HepG2 (cell line): ENCODE data around the gene TAF6L. TPM values are rescaled to one million over a fixed set of nuclear protein-coding genes. Genes with fewer than 3 reads are reported as not detected.

Experiments
- ARNT ChIP-seq: fragments of 450-650 bp; IDR thresholded peaks from 2 replicates; pipeline ENCODE4 v1.6.1; 2017
- ATF6 ChIP-seq: sonication (generic); formaldehyde crosslinking; conservative IDR thresholded peaks from 2 replicates; pipeline ENCODE4 v1.4.0; 2020; ENCODE audit warnings: missing genetic modification reagents
- CEBPG ChIP-seq: IDR thresholded peaks from 2 replicates; pipeline ENCODE4 v1.6.1; 2016
- KLF6 ChIP-seq: IDR thresholded peaks from 2 replicates; pipeline ENCODE4 v1.8.0; 2016; ENCODE audit warnings: missing biosample characterization, missing genetic modification reagents
- MLXIP ChIP-seq: sonication (generic); formaldehyde crosslinking; IDR thresholded peaks from 2 replicates; pipeline ENCODE4 v1.9.0; 2021; ENCODE audit warnings: missing genetic modification reagents, borderline replicate concordance
- MTF1 ChIP-seq: sonication (generic); formaldehyde crosslinking; IDR thresholded peaks from 2 replicates; pipeline ENCODE4 v1.5.0; 2020; ENCODE audit warnings: missing genetic modification reagents
- MTF2 ChIP-seq: sonication (generic); formaldehyde crosslinking; IDR thresholded peaks from 2 replicates; pipeline ENCODE4 v1.5.0; 2020; ENCODE audit warnings: missing genetic modification reagents, borderline replicate concordance
- PHF5A ChIP-seq: IDR thresholded peaks from one replicate; pipeline ENCODE4 v1.6.1; 2018; ENCODE audit warnings: low read depth, missing genetic modification reagents; ENCODE audit not compliant: unreplicated experiment
- RFX5 ChIP-seq: IDR thresholded peaks from 2 replicates; pipeline ENCODE4 v1.6.1; 2011; ENCODE audit warnings: low read depth, low read length, improper control_type of control experiment
- RORA ChIP-seq: sonication (generic); formaldehyde crosslinking; IDR thresholded peaks from 2 replicates; pipeline ENCODE4 v1.5.0; 2020; ENCODE audit warnings: mild to moderate bottlenecking, missing genetic modification reagents, moderate library complexity
- U2AF2 ChIP-seq: fragments of 200-400 bp; formaldehyde crosslinking; IDR thresholded peaks from 2 replicates; pipeline ENCODE4 v1.6.1; 2017; ENCODE audit warnings: low read depth, mild to moderate bottlenecking, low read length
- ZBTB1 ChIP-seq: sonication (generic); formaldehyde crosslinking; IDR thresholded peaks from 2 replicates; pipeline ENCODE4 v1.4.0; 2020; ENCODE audit warnings: missing genetic modification reagents, borderline replicate concordance
- ZC3H13 ChIP-seq: sonication (generic); formaldehyde crosslinking; IDR thresholded peaks from 2 replicates; pipeline ENCODE4 v1.8.1; 2023; ENCODE audit warnings: mild to moderate bottlenecking, missing genetic modification reagents, moderate library complexity
- ZKSCAN1 ChIP-seq: fragments of 150-350 bp; IDR thresholded peaks from 2 replicates; pipeline ENCODE4 v1.6.1; 2014; ENCODE audit warnings: low read length
- ZNF256 ChIP-seq: sonication (generic); formaldehyde crosslinking; conservative IDR thresholded peaks from 2 replicates; pipeline ENCODE4 v1.4.0; 2020; ENCODE audit warnings: missing genetic modification reagents
- ZNF34 ChIP-seq: sonication (generic); formaldehyde crosslinking; IDR thresholded peaks from 2 replicates; pipeline ENCODE4 v1.4.0; 2020; ENCODE audit warnings: mild to moderate bottlenecking, missing genetic modification reagents, borderline replicate concordance
- ZNF343 ChIP-seq: sonication (generic); formaldehyde crosslinking; IDR thresholded peaks from 2 replicates; pipeline ENCODE4 v1.4.0; 2020; ENCODE audit warnings: mild to moderate bottlenecking, missing genetic modification reagents
- ZNF441 ChIP-seq: sonication (generic); formaldehyde crosslinking; IDR thresholded peaks from 2 replicates; pipeline ENCODE4 v1.7.0; 2021; ENCODE audit warnings: missing genetic modification reagents, borderline replicate concordance
- ZNF558 ChIP-seq: sonication (generic); formaldehyde crosslinking; IDR thresholded peaks from 2 replicates; pipeline ENCODE4 v1.9.0; 2022; ENCODE audit warnings: mild to moderate bottlenecking, missing genetic modification reagents, borderline replicate concordance
- ZNF616 ChIP-seq: sonication (generic); formaldehyde crosslinking; IDR thresholded peaks from 2 replicates; pipeline ENCODE4 v1.5.0; 2020; ENCODE audit warnings: low read depth, mild to moderate bottlenecking, missing genetic modification reagents
- ZNF747 ChIP-seq: sonication (generic); formaldehyde crosslinking; IDR thresholded peaks from 2 replicates; pipeline ENCODE4 v1.8.1; 2023; ENCODE audit warnings: missing genetic modification reagents, mild to moderate bottlenecking, borderline replicate concordance
- ZNF839 ChIP-seq: sonication (generic); formaldehyde crosslinking; IDR thresholded peaks from 2 replicates; pipeline ENCODE4 v1.4.0; 2020; ENCODE audit warnings: missing genetic modification reagents, mild to moderate bottlenecking, borderline replicate concordance
- polyA plus RNA-seq, 8 experiments: library from polyadenylated mRNA; depleted of rRNA in 3 of 8; stranded (reverse) in 7 of 8; unstranded in 1 of 8; fragments of >200 nt; fragmentation: Illumina TruSeq in 4 of 8; extraction: Trizol in 4 of 8; gene quantifications; 2 replicates each; pipeline versions ENCODE4 v1.2.1 to v1.2.3, GENCODE V29; 2011 to 2016; ENCODE audit warnings: low read depth in 4 of 8, missing spikeins in 1 of 8, mixed read lengths in 1 of 8; ENCODE audit not compliant: insufficient read depth in 1 of 8
- total RNA-seq, 5 experiments: library from RNA; depleted of rRNA; stranded (reverse); fragments of >200 nt; fragmentation: Illumina TruSeq; extraction: Trizol; gene quantifications; 2 replicates each; pipeline ENCODE4 v1.2.3, GENCODE V29; 2016; ENCODE audit warnings: low read depth in 1 of 5
- TF ChIP-seq, protein P1 (sequence below): IDR thresholded peaks from 2 replicates; pipeline ENCODE4 v1.6.1; 2012; ENCODE audit warnings: low read depth, low read length, improper control_type of control experiment

The TAF6L gene
- total and polyA plus RNA-seq, 2 of the 13 experiments (the other 11 are each of a cell fraction or from before 2014, with no cell fraction given), result 12.6 to 19.4 TPM

GRCh38 chr11:62805076-62805892 is 34.1 kb downstream of the TAF6L start, which contains the start of gene NXF1 (continued):
- TF ChIP-seq CEBPG (CRISPR knock-in tag), result no peak
- 0 out of 2 replicates have a peak, but pooled peaks have one; percentile 57 for TF ChIP-seq ZNF343 (CRISPR knock-in tag)
- TF ChIP-seq U2AF2, result no peak
- TF ChIP-seq ATF6, result peak; percentile 81; the same call in 1 of the 2 replicates
- peak; percentile 59; the same call in 1 of the 2 replicates for TF ChIP-seq MTF1
- no peak for TF ChIP-seq RFX5
- TF ChIP-seq, protein P1, sequence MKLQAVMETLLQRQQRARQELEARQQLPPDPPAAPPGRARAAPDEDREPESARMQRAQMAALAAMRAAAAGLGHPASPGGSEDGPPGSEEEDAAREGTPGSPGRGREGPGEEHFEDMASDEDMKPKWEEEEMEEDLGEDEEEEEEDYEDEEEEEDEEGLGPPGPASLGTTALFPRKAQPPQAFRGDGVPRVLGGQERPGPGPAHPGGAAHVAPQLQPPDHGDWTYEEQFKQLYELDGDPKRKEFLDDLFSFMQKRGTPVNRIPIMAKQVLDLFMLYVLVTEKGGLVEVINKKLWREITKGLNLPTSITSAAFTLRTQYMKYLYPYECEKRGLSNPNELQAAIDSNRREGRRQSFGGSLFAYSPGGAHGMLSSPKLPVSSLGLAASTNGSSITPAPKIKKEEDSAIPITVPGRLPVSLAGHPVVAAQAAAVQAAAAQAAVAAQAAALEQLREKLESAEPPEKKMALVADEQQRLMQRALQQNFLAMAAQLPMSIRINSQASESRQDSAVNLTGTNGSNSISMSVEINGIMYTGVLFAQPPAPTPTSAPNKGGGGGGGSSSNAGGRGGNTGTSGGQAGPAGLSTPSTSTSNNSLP, result no peak
- peak; percentile 51; the same call in 1 of the 2 replicates for TF ChIP-seq ZNF256
- no peak for TF ChIP-seq RORA (CRISPR knock-in tag)
- peak; percentile 58; the same call in 1 of the 2 replicates for TF ChIP-seq ZNF441 (CRISPR knock-in tag)
- TF ChIP-seq ZBTB1, result no peak
- peak; percentile 96 for TF ChIP-seq PHF5A (CRISPR knock-in tag)
- TF ChIP-seq KLF6 (CRISPR knock-in tag), result peak; percentile 97
- TF ChIP-seq ZNF34 (CRISPR knock-in tag), result 0 out of 2 replicates have a peak, but pooled peaks have one; percentile 88
- TF ChIP-seq ZKSCAN1, result no peak
- peak; percentile 17; the same call in 1 of the 2 replicates for TF ChIP-seq ZNF616 (CRISPR knock-in tag)
- no peak for TF ChIP-seq MLXIP
- no peak for TF ChIP-seq ARNT
- no peak for TF ChIP-seq MTF2 (CRISPR knock-in tag)
- TF ChIP-seq ZNF747 (CRISPR knock-in tag), result peak; percentile 77; the same call in 1 of the 2 replicates
- TF ChIP-seq ZNF839 (CRISPR knock-in tag), result no peak
- TF ChIP-seq ZNF558 (CRISPR knock-in tag), result no peak; the same call in 1 of the 2 replicates
- peak; percentile 89 for TF ChIP-seq ZC3H13 (CRISPR knock-in tag)
